Glutamatergic neuron (in vitro differentiated cells): ENCODE results near the gene TMEM267. TPM values are rescaled to one million over a fixed set of nuclear protein-coding genes. Genes with fewer than 3 reads are reported as not detected.
"Not testable (repeated sequence)": the region's sequence is repeated elsewhere in the genome, so short reads cannot be mapped to it uniquely, and the experiment has no call there.

Experiments
- DNase-seq: peaks from one replicate; pipeline ENCODE4 v3.0.0; 2022
- H3K27ac Mint-ChIP-seq: one replicate; pipeline ENCODE4 v1.8.0; 2020; ENCODE audit warnings: mild to moderate bottlenecking, mixed read lengths, inconsistent platforms; ENCODE audit not compliant: unreplicated experiment
- H3K27me3 Mint-ChIP-seq: one replicate; pipeline ENCODE4 v1.8.0; 2020; ENCODE audit warnings: mild to moderate bottlenecking, moderate library complexity, mixed read lengths, inconsistent platforms; ENCODE audit not compliant: unreplicated experiment
- H3K36me3 Mint-ChIP-seq: one replicate; pipeline ENCODE4 v1.8.0; 2020; ENCODE audit warnings: mild to moderate bottlenecking, mixed read lengths, inconsistent platforms; ENCODE audit not compliant: unreplicated experiment
- H3K4me1 Mint-ChIP-seq: one replicate; pipeline ENCODE4 v1.8.0; 2020; ENCODE audit warnings: mild to moderate bottlenecking, low read depth, mixed read lengths, inconsistent platforms; ENCODE audit not compliant: unreplicated experiment
- H3K4me3 Mint-ChIP-seq: one replicate; pipeline ENCODE4 v1.8.0; 2020; ENCODE audit warnings: mild to moderate bottlenecking, mixed read lengths, inconsistent platforms; ENCODE audit not compliant: unreplicated experiment
- H3K9me3 Mint-ChIP-seq: one replicate; pipeline ENCODE4 v1.8.0; 2020; ENCODE audit warnings: mild to moderate bottlenecking, moderate library complexity, mixed read lengths, inconsistent platforms; ENCODE audit not compliant: unreplicated experiment
- total RNA-seq: library from RNA; stranded (reverse); fragmentation: NEBNext Ultra II Directional; extraction: Animal tissue kit (Norgen Biotek cat#: 25700); gene quantifications from one replicate; pipeline ENCODE4 v1.2.1, GENCODE V29; 2021; ENCODE audit not compliant: unreplicated experiment
- TF ChIP-seq, protein P1 (sequence below): fragments of 200-600 bp; sonication (generic); IDR thresholded peaks from one replicate; pipeline ENCODE4 v1.5.0; 2021; ENCODE audit not compliant: partially characterized antibody, unreplicated experiment

TMEM267 gene
- total RNA-seq, 1 donor from 2014 or later = 6.8 TPM

DNA sequence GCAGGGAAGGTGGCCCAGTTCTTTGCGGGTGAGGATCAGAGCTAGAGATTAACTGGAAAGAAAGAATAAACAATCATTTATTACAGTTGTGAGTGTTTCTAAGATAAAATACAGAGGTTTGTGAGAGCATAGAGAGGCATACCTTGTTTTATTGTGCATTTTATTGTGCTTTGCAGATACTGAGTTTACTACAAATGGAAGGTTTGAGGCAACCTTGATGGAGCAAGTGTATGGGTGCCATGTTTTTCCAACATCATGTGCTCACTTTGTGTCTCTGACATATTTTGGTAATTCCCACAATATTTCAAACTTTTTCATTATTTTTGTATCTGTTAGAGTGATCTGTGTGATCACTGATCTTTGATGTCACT lies 32.0 kb upstream of the TMEM267 start:
- DNase-seq = no peak
- peaks cover 10% of the 10 kb centered on the region for H3K36me3 Mint-ChIP-seq
- peaks cover 13% of the 10 kb centered on the region for H3K4me1 Mint-ChIP-seq
- peak overlapping the region; percentile 62 for H3K27ac Mint-ChIP-seq
- peaks cover 7% of the 10 kb centered on the region for H3K27me3 Mint-ChIP-seq
- TF ChIP-seq, protein P1, sequence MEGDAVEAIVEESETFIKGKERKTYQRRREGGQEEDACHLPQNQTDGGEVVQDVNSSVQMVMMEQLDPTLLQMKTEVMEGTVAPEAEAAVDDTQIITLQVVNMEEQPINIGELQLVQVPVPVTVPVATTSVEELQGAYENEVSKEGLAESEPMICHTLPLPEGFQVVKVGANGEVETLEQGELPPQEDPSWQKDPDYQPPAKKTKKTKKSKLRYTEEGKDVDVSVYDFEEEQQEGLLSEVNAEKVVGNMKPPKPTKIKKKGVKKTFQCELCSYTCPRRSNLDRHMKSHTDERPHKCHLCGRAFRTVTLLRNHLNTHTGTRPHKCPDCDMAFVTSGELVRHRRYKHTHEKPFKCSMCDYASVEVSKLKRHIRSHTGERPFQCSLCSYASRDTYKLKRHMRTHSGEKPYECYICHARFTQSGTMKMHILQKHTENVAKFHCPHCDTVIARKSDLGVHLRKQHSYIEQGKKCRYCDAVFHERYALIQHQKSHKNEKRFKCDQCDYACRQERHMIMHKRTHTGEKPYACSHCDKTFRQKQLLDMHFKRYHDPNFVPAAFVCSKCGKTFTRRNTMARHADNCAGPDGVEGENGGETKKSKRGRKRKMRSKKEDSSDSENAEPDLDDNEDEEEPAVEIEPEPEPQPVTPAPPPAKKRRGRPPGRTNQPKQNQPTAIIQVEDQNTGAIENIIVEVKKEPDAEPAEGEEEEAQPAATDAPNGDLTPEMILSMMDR = no peak
- H3K9me3 Mint-ChIP-seq = peaks cover 7% of the 10 kb centered on the region
- peak overlapping the region; percentile 96 for H3K4me3 Mint-ChIP-seq

- H3K27me3 Mint-ChIP-seq = peaks cover 8% of the 10 kb centered on the region
- H3K4me3 Mint-ChIP-seq = peak within 1 kb of the TSS; percentile 96
- TF ChIP-seq, protein P1 = no peak
Measured at GRCh38 chr5:43514816-43515677, 31.4 kb upstream of the TMEM267 start, which contains the start of gene C5orf34. C5orf34 (minus strand) TSS chr5:43515148; CDS start chr5:43509339, 5,809 bp downstream.

GRCh38 chr5:43514471-43514815 lies 30.8 kb upstream of the TMEM267 start:
- Mint-ChIP-seq H3K4me3 (peak overlapping the region; percentile 96), H3K36me3 (peaks cover 5% of the 10 kb centered on the region), H3K27ac (peak overlapping the region; percentile 62), H3K9me3 (peaks cover 7% of the 10 kb centered on the region), H3K27me3 (peaks cover 7% of the 10 kb centered on the region), H3K4me1 (peaks cover 13% of the 10 kb centered on the region)
- no peak for DNase-seq
- TF ChIP-seq, protein P1 = no peak

More at GRCh38 chr5:43514816-43515677, 31.4 kb upstream of the TMEM267 start, which contains the start of gene C5orf34:
- Mint-ChIP-seq H3K9me3 (peaks cover 7% of the 10 kb centered on the region), H3K27ac (peak within 1 kb of the TSS; percentile 62), H3K4me1 (peaks cover 13% of the 10 kb centered on the region), H3K36me3 (peaks cover 5% of the 10 kb centered on the region)
- peak; percentile 97 for DNase-seq

GRCh38 chr5:43514025-43514424 lies 30.4 kb upstream of the TMEM267 start:
- Mint-ChIP-seq H3K36me3 (peaks cover 5% of the 10 kb centered on the region), H3K27me3 (peaks cover 7% of the 10 kb centered on the region)

DNA sequence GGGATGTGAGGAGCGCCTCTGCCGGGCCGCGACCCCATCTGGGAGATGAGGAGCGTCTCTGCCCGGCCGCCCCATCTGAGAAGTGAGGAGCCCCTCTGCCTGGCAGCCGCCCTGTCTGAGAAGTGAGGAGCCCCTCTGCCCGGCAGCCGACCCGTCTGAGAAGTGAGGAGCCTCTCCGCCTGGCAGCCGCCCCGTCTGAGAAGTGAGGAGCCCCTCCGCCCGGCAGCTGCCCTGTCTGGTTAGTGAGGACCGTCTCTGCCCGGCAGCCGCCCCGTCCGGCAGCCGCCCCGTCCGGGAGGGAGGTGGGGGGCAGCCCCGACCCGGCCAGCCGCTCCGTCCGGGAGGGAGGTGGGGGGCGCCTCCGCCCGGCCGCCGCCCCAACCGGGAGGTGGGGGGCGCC lies 27.4 kb upstream of the TMEM267 start:
- H3K4me3 Mint-ChIP-seq, H3K27me3 Mint-ChIP-seq, H3K27ac Mint-ChIP-seq, H3K9me3 Mint-ChIP-seq, H3K36me3 Mint-ChIP-seq: not testable (repeated sequence)
- H3K4me1 Mint-ChIP-seq = peaks cover 13% of the 10 kb centered on the region
- DNase-seq = peak; percentile 24

More at GRCh38 chr5:43514025-43514424, 30.4 kb upstream of the TMEM267 start:
- Mint-ChIP-seq H3K9me3 (peaks cover 7% of the 10 kb centered on the region), H3K4me3 (peak overlapping the region; percentile 96), H3K27ac (peak overlapping the region; percentile 62), H3K4me1 (peaks cover 13% of the 10 kb centered on the region)
- TF ChIP-seq, protein P1 = no peak
- no peak for DNase-seq
